Astrocyte (in vitro differentiated cells and primary cell): ENCODE measurements around the gene SLC25A26.

Experiments
- CTCF ChIP-seq: IDR thresholded peaks from 2 replicates; pipeline ENCODE4 v1.5.1; 2011; ENCODE audit warnings: low read depth, mild to moderate bottlenecking, inconsistent platforms, low read length, moderate library complexity; ENCODE audit not compliant: insufficient read depth
- EZH2 ChIP-seq: IDR thresholded peaks from 2 replicates; pipeline ENCODE4 v1.6.1; 2012; ENCODE audit warnings: mild to moderate bottlenecking, low read length, inconsistent platforms; ENCODE audit not compliant: insufficient read depth

- TF ChIP-seq CTCF (no peak), EZH2 (no peak)
These were observed 204.8 kb downstream of the SLC25A26 start for GRCh38 chr3:66425576-66426114.
